Endodermal cell (in vitro differentiated cells): ENCODE data around the gene GALNT9. TPM values are rescaled to one million over a fixed set of nuclear protein-coding genes. Genes with fewer than 3 reads are reported as not detected.

Source experiments
- DNase-seq: peaks from one replicate; pipeline ENCODE4 v3.0.0-alpha.2; 2017
- H3K27ac ChIP-seq: 2 replicates; pipeline ENCODE4 v1.5.1; 2013; ENCODE audit warnings: mild to moderate bottlenecking, low read depth, low read length, moderate library complexity
- H3K27me3 ChIP-seq: 2 replicates; pipeline ENCODE4 v1.6.1; 2013; ENCODE audit warnings: mild to moderate bottlenecking, low read length, moderate library complexity; ENCODE audit not compliant: insufficient read depth, control insufficient read depth, poor library complexity, severe bottlenecking
- H3K36me3 ChIP-seq: 2 replicates; pipeline ENCODE4 v1.7.0; 2013; ENCODE audit warnings: mild to moderate bottlenecking, low read length, moderate library complexity; ENCODE audit not compliant: control insufficient read depth, insufficient read depth
- H3K4me1 ChIP-seq: one replicate; pipeline ENCODE4 v1.7.0; 2013; ENCODE audit warnings: low read length; ENCODE audit not compliant: control insufficient read depth, insufficient read depth
- H3K4me3 ChIP-seq: 2 replicates; pipeline ENCODE4 v1.5.1; 2013; ENCODE audit warnings: mild to moderate bottlenecking, low read length, moderate library complexity
- H3K9ac ChIP-seq: 2 replicates; pipeline ENCODE4 v1.6.1; 2013; ENCODE audit warnings: mild to moderate bottlenecking, low read length, moderate library complexity; ENCODE audit not compliant: poor library complexity, severe bottlenecking; ENCODE audit errors: extremely low read depth
- H3K9me3 ChIP-seq: 2 replicates; pipeline ENCODE4 v1.6.1; 2013; ENCODE audit warnings: mild to moderate bottlenecking, low read length, moderate library complexity; ENCODE audit not compliant: control insufficient read depth
- H3K27ac Mint-ChIP-seq: 2 replicates; pipeline ENCODE4 v1.8.0; 2020; ENCODE audit warnings: mixed read lengths
- H3K27me3 Mint-ChIP-seq: 2 replicates; pipeline ENCODE4 v1.8.0; 2021; ENCODE audit warnings: mild to moderate bottlenecking, mixed read lengths; ENCODE audit not compliant: insufficient read depth
- H3K36me3 Mint-ChIP-seq: 2 replicates; pipeline ENCODE4 v1.8.0; 2020; ENCODE audit warnings: low read depth, mixed read lengths
- H3K4me1 Mint-ChIP-seq: 2 replicates; pipeline ENCODE4 v1.8.0; 2020; ENCODE audit warnings: mixed read lengths
- H3K4me3 Mint-ChIP-seq: 2 replicates; pipeline ENCODE4 v1.8.0; 2020; ENCODE audit warnings: mild to moderate bottlenecking, moderate library complexity, mixed read lengths
- H3K9me3 Mint-ChIP-seq: 2 replicates; pipeline ENCODE4 v1.8.0; 2020; ENCODE audit warnings: mild to moderate bottlenecking, mixed read lengths
- CTCF ChIP-seq: fragments of 200-600 bp; sonication (generic); conservative IDR thresholded peaks from 2 replicates; pipeline ENCODE4 v1.5.0; 2021; ENCODE audit warnings: antibody characterized with exemption, mild to moderate bottlenecking
- WGBS, 2 experiments: methylation state at CpG; one replicate each; pipeline versions ENCODE4 v1.1.5 to v1.1.7; 2013; ENCODE audit warnings: missing lambda C conversion rate in 2 of 2, mixed read lengths in 1 of 2; ENCODE audit not compliant: insufficient coverage in 1 of 2, insufficient read length in 1 of 2; 5-methylcytosine and 5-hydroxymethylcytosine counted together
- total RNA-seq, 2 donors: library from RNA; stranded (reverse); fragmentation: NEBNext Ultra II Directional in 1 of 2; extraction: Animal tissue kit (Norgen Biotek cat#: 25700) in 1 of 2; gene quantifications; 2 replicates in 1 of 2; 3 replicates in 1 of 2; pipeline ENCODE4 v1.2.1, GENCODE V29; 2021

The GALNT9 gene
- total RNA-seq, 2 donors from 2014 or later = 0.13 TPM; not detected in 1

GRCh38 chr12:132199101-132199500 lies 130.3 kb downstream of the GALNT9 start:
- peaks cover 5% of the 10 kb centered on the region for H3K9me3 ChIP-seq

GRCh38 chr12:132197581-132198354 lies 131.6 kb downstream of the GALNT9 start:
- Mint-ChIP-seq H3K27ac (no peak overlapping the region), H3K27me3 (peaks cover 23% of the 10 kb centered on the region), H3K4me3 (no peak overlapping the region), H3K9me3 (peaks cover 11% of the 10 kb centered on the region), H3K4me1 (no peaks in the 10 kb centered on the region), H3K36me3 (peaks cover 3% of the 10 kb centered on the region)
- no peak overlapping the region for H3K4me3 ChIP-seq
- no peaks in the 10 kb centered on the region for H3K27me3 ChIP-seq
- TF ChIP-seq CTCF = no peak
- H3K9me3 ChIP-seq = peaks cover 13% of the 10 kb centered on the region
- H3K9ac ChIP-seq = no peak overlapping the region
- no peaks in the 10 kb centered on the region for H3K36me3 ChIP-seq
- WGBS, 2 experiments = 89 to 90% methylated on average over 29 to 44 of the region's 44 CpGs
- DNase-seq = no peak
- no peak overlapping the region for H3K27ac ChIP-seq
- H3K4me1 ChIP-seq = no peaks in the 10 kb centered on the region

More at GRCh38 chr12:132199101-132199500, 130.3 kb downstream of the GALNT9 start:
- Mint-ChIP-seq H3K27ac (no peak overlapping the region), H3K9me3 (peaks cover 3% of the 10 kb centered on the region), H3K4me3 (no peak overlapping the region), H3K36me3 (peaks cover 2% of the 10 kb centered on the region), H3K4me1 (no peaks in the 10 kb centered on the region), H3K27me3 (peaks cover 15% of the 10 kb centered on the region)
- no peaks in the 10 kb centered on the region for H3K27me3 ChIP-seq
- WGBS, 2 experiments = 83 to 90% methylated on average over 9 to 18 of the region's 18 CpGs
- H3K27ac ChIP-seq = no peak overlapping the region
- TF ChIP-seq CTCF = no peak
- H3K9ac ChIP-seq = no peak overlapping the region
- H3K36me3 ChIP-seq = no peaks in the 10 kb centered on the region
- H3K4me3 ChIP-seq = no peak overlapping the region
- no peak for DNase-seq
- no peaks in the 10 kb centered on the region for H3K4me1 ChIP-seq

GRCh38 chr12:132196873-132197390 lies 132.5 kb downstream of the GALNT9 start:
- Mint-ChIP-seq H3K9me3 (peaks cover 11% of the 10 kb centered on the region), H3K27me3 (peaks cover 31% of the 10 kb centered on the region), H3K4me3 (no peak overlapping the region), H3K36me3 (peaks cover 3% of the 10 kb centered on the region), H3K4me1 (no peaks in the 10 kb centered on the region), H3K27ac (no peak overlapping the region)
- no peak overlapping the region for H3K4me3 ChIP-seq
- H3K4me1 ChIP-seq = no peaks in the 10 kb centered on the region
- H3K9me3 ChIP-seq = peaks cover 13% of the 10 kb centered on the region
- peaks cover under 1% of the 10 kb centered on the region for H3K27me3 ChIP-seq
- H3K27ac ChIP-seq = no peak overlapping the region
- no peaks in the 10 kb centered on the region for H3K36me3 ChIP-seq
- WGBS, 2 experiments = 79 to 83% methylated on average over 13 to 22 of the region's 22 CpGs
- DNase-seq = no peak
- TF ChIP-seq CTCF = no peak
- no peak overlapping the region for H3K9ac ChIP-seq
